Upper lobe of left lung (tissue), 6 donors: ENCODE measurements around the gene CCDC178. TPM values are rescaled to one million over a fixed set of nuclear protein-coding genes. Genes with fewer than 3 reads are reported as not detected.

Experiments used
- ATAC-seq, 2 donors: fragments of 200-7000 bp; cut with Tn5 transposase; one replicate each; pipeline ENCODE4 v1.9.1; 2022; ENCODE audit warnings: mild to moderate bottlenecking in 2 of 2, moderate library complexity in 2 of 2; ENCODE audit not compliant: low FRiP score in 2 of 2
- DNase-seq, 2 donors: peaks; one replicate each; pipeline ENCODE4 v3.0.0-alpha.2; 2019 to 2020
- H3K27ac ChIP-seq, 4 donors: fragments of 200-600 bp; sonication (generic); one replicate each; pipeline ENCODE4 v1.5.1; 2016 to 2019
- H3K27me3 ChIP-seq, 4 donors: fragments of 200-600 bp; sonication (generic); one replicate each; pipeline ENCODE4 v1.5.1; 2017 to 2019
- H3K36me3 ChIP-seq, 4 donors: fragments of 200-600 bp; sonication (generic); one replicate each; pipeline ENCODE4 v1.5.1; 2016 to 2019
- H3K4me1 ChIP-seq, 4 donors: fragments of 200-600 bp; sonication (generic); one replicate each; pipeline ENCODE4 v1.5.1; 2018 to 2019
- H3K4me3 ChIP-seq, 4 donors: fragments of 200-600 bp; sonication (generic); one replicate each; pipeline ENCODE4 v1.5.1; 2017 to 2019; ENCODE audit warnings: mild to moderate bottlenecking in 2 of 4, moderate library complexity in 1 of 4
- H3K9me3 ChIP-seq, 4 donors: fragments of 200-600 bp; sonication (generic); one replicate each; pipeline ENCODE4 v1.5.1; 2018 to 2019
- EP300 ChIP-seq, 4 donors: sonication (generic); formaldehyde crosslinking; IDR thresholded peaks; one replicate each; pipeline ENCODE4 v1.5.1; 2017; ENCODE audit warnings: antibody characterized with exemption in 4 of 4, control low read depth in 2 of 4
- POLR2A ChIP-seq, 4 donors: fragments of 450-650 bp; IDR thresholded peaks; one replicate each; pipeline ENCODE4 v1.5.1; 2016 to 2017; ENCODE audit warnings: antibody characterized with exemption in 4 of 4, mild to moderate bottlenecking in 2 of 4
- POLR2AphosphoS5 ChIP-seq, 2 donors: sonication (generic); formaldehyde crosslinking; IDR thresholded peaks; one replicate each; pipeline ENCODE4 v1.5.1; 2017; ENCODE audit warnings: antibody characterized with exemption in 2 of 2
- WGBS, 2 donors: methylation state at CpG; one replicate each; pipeline ENCODE4 v1.1.5; 2017 to 2018; 5-methylcytosine and 5-hydroxymethylcytosine counted together
- total RNA-seq, 6 donors: library from RNA; depleted of rRNA in 4 of 6; stranded (reverse); fragments of >200 nt in 4 of 6; gene quantifications; one replicate each; pipeline versions ENCODE4 v1.1.0 to v1.2.1, GENCODE V29; 2016 to 2021
- TF ChIP-seq, protein P1 (sequence below), 6 experiments: fragments of 450-650 bp in 4 of 6; fragments of 200-600 bp in 2 of 6; sonication (generic) in 2 of 6; IDR thresholded peaks; one replicate each; pipeline ENCODE4 v1.5.1; 2016 to 2019; ENCODE audit warnings: antibody characterized with exemption in 6 of 6
- donor health status: DM: no; HTN: no; CAD: no; lungs with moderate emphysema.
- donor health status: DM: no; HTN: yes; CAD: no; lungs with severe emphysema.

CCDC178 gene
- total RNA-seq, 6 donors from 2014 or later = 0.89 to 1.4 TPM; not detected in 4

- Histone ChIP-seq H3K27me3 (no peaks in the 10 kb centered on the region), H3K27ac (no peak overlapping the region), H3K4me1 (no peaks in the 10 kb centered on the region), H3K4me3 (no peak overlapping the region), H3K36me3 (no peaks in the 10 kb centered on the region), H3K9me3 (no peaks in the 10 kb centered on the region)
- DNase-seq (no peak), ATAC-seq (no peak)
- 61 to 66% methylated on average over 2 of the region's 2 CpGs for WGBS, 2 donors
- TF ChIP-seq EP300 (IDR thresholded peaks at IDR 0.05) (no peak), POLR2AphosphoS5 (IDR thresholded peaks at IDR 0.05) (no peak), POLR2A (IDR thresholded peaks at IDR 0.05) (no peak)
- TF ChIP-seq, protein P1, sequence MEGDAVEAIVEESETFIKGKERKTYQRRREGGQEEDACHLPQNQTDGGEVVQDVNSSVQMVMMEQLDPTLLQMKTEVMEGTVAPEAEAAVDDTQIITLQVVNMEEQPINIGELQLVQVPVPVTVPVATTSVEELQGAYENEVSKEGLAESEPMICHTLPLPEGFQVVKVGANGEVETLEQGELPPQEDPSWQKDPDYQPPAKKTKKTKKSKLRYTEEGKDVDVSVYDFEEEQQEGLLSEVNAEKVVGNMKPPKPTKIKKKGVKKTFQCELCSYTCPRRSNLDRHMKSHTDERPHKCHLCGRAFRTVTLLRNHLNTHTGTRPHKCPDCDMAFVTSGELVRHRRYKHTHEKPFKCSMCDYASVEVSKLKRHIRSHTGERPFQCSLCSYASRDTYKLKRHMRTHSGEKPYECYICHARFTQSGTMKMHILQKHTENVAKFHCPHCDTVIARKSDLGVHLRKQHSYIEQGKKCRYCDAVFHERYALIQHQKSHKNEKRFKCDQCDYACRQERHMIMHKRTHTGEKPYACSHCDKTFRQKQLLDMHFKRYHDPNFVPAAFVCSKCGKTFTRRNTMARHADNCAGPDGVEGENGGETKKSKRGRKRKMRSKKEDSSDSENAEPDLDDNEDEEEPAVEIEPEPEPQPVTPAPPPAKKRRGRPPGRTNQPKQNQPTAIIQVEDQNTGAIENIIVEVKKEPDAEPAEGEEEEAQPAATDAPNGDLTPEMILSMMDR (IDR thresholded peaks at IDR 0.05) = no peak
Measured at GRCh38 chr18:33161131-33161530, 279.4 kb downstream of the CCDC178 start.

- 73 to 77% methylated on average over 2 of the region's 2 CpGs for WGBS, 2 donors
- TF ChIP-seq, protein P1 (IDR thresholded peaks at IDR 0.05) = no peak
- TF ChIP-seq POLR2AphosphoS5 (IDR thresholded peaks at IDR 0.05) = no peak
- TF ChIP-seq POLR2A (IDR thresholded peaks at IDR 0.05) = no peak
- TF ChIP-seq EP300 (IDR thresholded peaks at IDR 0.05) = no peak
- no peaks in the 10 kb centered on the region for H3K36me3 ChIP-seq
- no peak overlapping the region for H3K4me3 ChIP-seq
- H3K27ac ChIP-seq = no peak overlapping the region
- no peaks in the 10 kb centered on the region for H3K4me1 ChIP-seq
- no peaks in the 10 kb centered on the region for H3K27me3 ChIP-seq
- ATAC-seq = no peak
- DNase-seq = no peak
- no peaks in the 10 kb centered on the region for H3K9me3 ChIP-seq
Measured at GRCh38 chr18:33159151-33159550, 281.4 kb downstream of the CCDC178 start.

DNA sequence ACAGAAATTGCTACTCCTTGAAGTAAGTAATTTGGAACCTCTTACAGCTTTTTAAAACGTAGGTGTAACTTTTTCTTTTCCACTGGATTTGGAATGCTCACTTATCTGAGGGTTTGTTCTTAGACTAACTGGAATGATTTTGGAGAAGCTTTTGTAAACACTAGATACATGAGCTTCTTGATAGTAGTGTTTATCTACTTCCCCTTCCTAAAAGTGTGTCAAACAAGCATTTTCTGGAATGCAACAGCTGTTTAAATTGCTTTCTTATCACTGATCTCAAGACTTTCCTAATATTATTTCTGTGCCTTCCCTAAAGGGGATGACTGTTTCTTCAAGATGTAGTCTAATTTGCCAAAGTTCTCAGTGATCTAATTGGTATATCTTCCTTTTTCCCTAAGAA lies 282.6 kb downstream of the CCDC178 start:
- ATAC-seq (no peak), DNase-seq (no peak)
- Histone ChIP-seq H3K9me3 (no peaks in the 10 kb centered on the region), H3K36me3 (no peaks in the 10 kb centered on the region), H3K27me3 (no peaks in the 10 kb centered on the region), H3K4me1 (no peaks in the 10 kb centered on the region), H3K27ac (no peak overlapping the region), H3K4me3 (no peak overlapping the region)
- WGBS, 2 donors = 13 to 19% methylated on average over 1 of the region's 1 CpG
- no peak for TF ChIP-seq POLR2A (IDR thresholded peaks at IDR 0.05)
- TF ChIP-seq EP300 (IDR thresholded peaks at IDR 0.05) = no peak
- TF ChIP-seq, protein P1 (IDR thresholded peaks at IDR 0.05) = no peak
- no peak for TF ChIP-seq POLR2AphosphoS5 (IDR thresholded peaks at IDR 0.05)

- H3K36me3 ChIP-seq = no peaks in the 10 kb centered on the region
- H3K27ac ChIP-seq = no peak overlapping the region
- DNase-seq (no peak), ATAC-seq (no peak)
- no peak for TF ChIP-seq POLR2AphosphoS5 (IDR thresholded peaks at IDR 0.05)
- TF ChIP-seq EP300 (IDR thresholded peaks at IDR 0.05) = no peak
- TF ChIP-seq, protein P1 (IDR thresholded peaks at IDR 0.05) = no peak
- no peak for TF ChIP-seq POLR2A (IDR thresholded peaks at IDR 0.05)
- no peaks in the 10 kb centered on the region for H3K9me3 ChIP-seq
- H3K4me3 ChIP-seq = no peak overlapping the region
- no peaks in the 10 kb centered on the region for H3K4me1 ChIP-seq
- no peaks in the 10 kb centered on the region for H3K27me3 ChIP-seq
Measured at GRCh38 chr18:33156906-33157470, 283.5 kb downstream of the CCDC178 start.

GRCh38 chr18:33154049-33154448 lies 286.5 kb downstream of the CCDC178 start:
- TF ChIP-seq EP300 (IDR thresholded peaks at IDR 0.05) (no peak), POLR2AphosphoS5 (IDR thresholded peaks at IDR 0.05) (no peak), POLR2A (IDR thresholded peaks at IDR 0.05) (no peak)
- TF ChIP-seq, protein P1 (IDR thresholded peaks at IDR 0.05) = no peak
- H3K27me3 ChIP-seq = no peaks in the 10 kb centered on the region
- H3K36me3 ChIP-seq = no peaks in the 10 kb centered on the region
- H3K27ac ChIP-seq = no peak overlapping the region
- ATAC-seq (no peak), DNase-seq (no peak)
- H3K4me3 ChIP-seq = no peak overlapping the region
- H3K4me1 ChIP-seq = no peaks in the 10 kb centered on the region
- WGBS, 2 donors = 66 to 76% methylated on average over 2 of the region's 2 CpGs
- no peaks in the 10 kb centered on the region for H3K9me3 ChIP-seq
